ENCODE results near the gene DNAH7.

Gene DNAH7

DNA sequence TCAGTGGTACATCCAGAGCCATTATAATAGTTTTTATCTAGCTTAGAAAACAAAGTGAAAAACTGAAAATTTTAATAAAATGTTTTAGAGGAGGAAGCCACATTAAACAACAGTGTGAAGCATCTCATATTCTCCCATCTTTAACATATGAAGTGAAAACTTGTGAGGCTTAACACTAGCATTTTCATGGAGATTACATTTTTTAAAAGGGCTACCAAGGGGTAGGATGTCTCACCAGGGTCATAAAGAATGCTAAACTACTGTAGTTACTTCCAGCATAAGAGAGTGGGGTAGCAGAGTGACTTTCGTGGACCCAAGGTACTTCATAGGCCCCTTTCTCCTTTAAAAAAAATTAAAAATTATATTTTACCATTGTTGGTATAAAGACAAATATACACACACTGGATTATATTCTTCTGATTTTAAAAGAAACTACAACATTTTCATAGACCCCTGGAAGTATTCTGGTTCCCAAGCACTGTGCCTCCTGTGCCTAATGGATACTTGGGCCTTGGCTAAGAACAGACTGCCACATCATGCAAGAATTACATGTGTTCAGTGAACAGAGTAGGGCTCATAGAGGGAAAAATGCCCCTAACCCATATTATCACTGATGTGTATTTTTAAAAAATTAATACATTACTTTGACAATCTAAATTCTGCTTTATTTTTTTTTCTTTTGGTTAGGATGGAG, 263.2 kb downstream of the DNAH7 start:
- H3K4me3 ChIP-seq (ENCODE audit: low read depth, low read length) = no peak overlapping the region
- TF ChIP-seq, protein P1, sequence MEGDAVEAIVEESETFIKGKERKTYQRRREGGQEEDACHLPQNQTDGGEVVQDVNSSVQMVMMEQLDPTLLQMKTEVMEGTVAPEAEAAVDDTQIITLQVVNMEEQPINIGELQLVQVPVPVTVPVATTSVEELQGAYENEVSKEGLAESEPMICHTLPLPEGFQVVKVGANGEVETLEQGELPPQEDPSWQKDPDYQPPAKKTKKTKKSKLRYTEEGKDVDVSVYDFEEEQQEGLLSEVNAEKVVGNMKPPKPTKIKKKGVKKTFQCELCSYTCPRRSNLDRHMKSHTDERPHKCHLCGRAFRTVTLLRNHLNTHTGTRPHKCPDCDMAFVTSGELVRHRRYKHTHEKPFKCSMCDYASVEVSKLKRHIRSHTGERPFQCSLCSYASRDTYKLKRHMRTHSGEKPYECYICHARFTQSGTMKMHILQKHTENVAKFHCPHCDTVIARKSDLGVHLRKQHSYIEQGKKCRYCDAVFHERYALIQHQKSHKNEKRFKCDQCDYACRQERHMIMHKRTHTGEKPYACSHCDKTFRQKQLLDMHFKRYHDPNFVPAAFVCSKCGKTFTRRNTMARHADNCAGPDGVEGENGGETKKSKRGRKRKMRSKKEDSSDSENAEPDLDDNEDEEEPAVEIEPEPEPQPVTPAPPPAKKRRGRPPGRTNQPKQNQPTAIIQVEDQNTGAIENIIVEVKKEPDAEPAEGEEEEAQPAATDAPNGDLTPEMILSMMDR (IDR thresholded peaks at IDR 0.05; ENCODE audit: low read depth, low read length, missing control alignments) = no peak
- in situ Hi-C loops (cut with HindIII; ENCODE audit: low sequenced_read_pairs) = no loop called here
- no peak for DNase-seq (ENCODE audit: low read depth)

DNA sequence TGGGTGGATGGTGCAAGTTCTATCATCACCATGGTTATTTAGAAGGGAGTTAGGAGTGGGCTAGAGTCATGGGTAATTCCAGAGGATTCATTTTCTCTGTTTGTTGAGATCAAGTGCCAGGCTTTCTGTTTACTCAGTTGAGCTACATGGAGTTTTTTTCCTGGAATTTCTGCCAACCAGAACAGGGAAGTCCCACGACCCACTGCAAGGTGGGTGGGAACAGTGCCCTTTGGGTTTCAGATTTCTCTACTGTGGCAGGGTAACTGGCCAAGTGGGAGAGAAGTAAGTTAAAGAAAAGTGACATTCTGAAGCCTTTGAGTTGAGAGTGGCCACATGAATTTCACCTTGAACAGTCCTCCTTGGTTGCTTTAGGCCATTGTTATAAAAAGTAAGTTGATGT, 272.8 kb downstream of the DNAH7 start:
- H3K4me3 ChIP-seq (ENCODE audit: low read depth, low read length) = no peak overlapping the region
- in situ Hi-C loops (cut with HindIII; ENCODE audit: low sequenced_read_pairs) = no loop called here
- TF ChIP-seq, protein P1 (IDR thresholded peaks at IDR 0.05; ENCODE audit: low read depth, low read length, missing control alignments) = no peak
- no peak for DNase-seq (ENCODE audit: low read depth)

DNA sequence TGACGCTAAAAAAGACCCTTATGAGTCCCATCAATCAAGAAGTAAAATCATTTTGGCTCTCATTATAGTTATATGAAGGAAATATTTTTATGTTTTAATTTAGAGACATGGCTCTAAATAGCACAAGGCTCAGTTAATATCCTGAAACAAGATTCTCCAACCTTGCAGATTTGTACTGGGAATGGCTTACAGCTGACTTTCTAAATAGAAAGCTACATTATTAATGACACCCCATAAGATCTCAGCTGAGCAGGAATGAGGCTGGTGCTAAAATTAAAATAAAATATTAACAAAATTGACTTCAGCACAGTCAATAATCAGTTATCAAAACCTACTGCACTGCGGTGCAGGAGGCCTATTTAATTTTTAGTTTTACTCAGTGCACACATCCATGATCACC, 274.8 kb downstream of the DNAH7 start:
- in situ Hi-C loops (cut with HindIII; ENCODE audit: low sequenced_read_pairs) = no loop called here
- DNase-seq (ENCODE audit: low read depth) = no peak
- TF ChIP-seq, protein P1 (IDR thresholded peaks at IDR 0.05; ENCODE audit: low read depth, low read length, missing control alignments) = no peak

DNA sequence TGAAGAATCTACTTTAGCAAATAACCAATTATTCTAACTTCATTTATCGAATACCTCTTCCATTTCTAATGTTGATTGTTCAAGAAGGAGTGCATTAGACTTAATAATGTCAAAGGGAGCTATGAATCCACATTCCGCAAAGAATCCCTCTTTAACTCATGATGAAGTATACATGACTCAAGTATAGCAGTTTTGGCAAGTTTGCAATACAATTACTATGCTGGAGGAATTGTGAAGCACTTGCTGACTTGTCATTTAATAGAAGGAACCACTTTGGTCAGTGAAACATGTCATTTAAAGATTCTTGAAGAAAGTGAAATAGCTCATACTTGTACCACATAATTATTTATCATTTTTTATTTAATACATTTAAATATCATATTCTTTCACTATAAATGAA, 286.5 kb downstream of the DNAH7 start:
- in situ Hi-C loops (cut with HindIII; ENCODE audit: low sequenced_read_pairs) = no loop called here
- DNase-seq (ENCODE audit: low read depth) = no peak
- H3K4me3 ChIP-seq (ENCODE audit: low read depth, low read length) = no peak overlapping the region
- TF ChIP-seq, protein P1 (IDR thresholded peaks at IDR 0.05; ENCODE audit: low read depth, low read length, missing control alignments) = no peak

More for the DNA sequence above, 274.8 kb downstream of the DNAH7 start:
- no peak overlapping the region for H3K4me3 ChIP-seq (ENCODE audit: low read depth, low read length)

DNA sequence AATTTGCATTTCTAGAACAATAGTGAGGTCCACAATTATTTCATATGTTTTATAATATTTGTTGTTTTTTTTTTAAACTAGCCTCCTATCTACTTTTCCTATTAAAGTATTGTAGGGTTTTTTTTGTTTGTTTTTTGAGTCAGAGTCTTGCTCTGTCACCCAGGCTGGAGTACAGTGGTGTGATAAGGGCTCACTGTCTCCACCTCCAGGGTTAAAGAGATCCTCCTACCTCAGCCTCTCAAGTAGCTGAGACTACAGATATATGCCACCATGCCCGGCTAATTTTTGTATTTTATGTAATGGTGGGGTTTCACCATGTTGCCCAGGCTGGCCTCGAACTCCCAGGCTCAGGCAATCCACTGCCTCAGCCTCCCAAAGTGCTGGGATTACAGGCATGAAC, 289.1 kb downstream of the DNAH7 start:
- in situ Hi-C loops (cut with HindIII; ENCODE audit: low sequenced_read_pairs) = no loop called here
- H3K4me3 ChIP-seq (ENCODE audit: low read depth, low read length) = no peak overlapping the region
- no peak for DNase-seq (ENCODE audit: low read depth)
- TF ChIP-seq, protein P1 (IDR thresholded peaks at IDR 0.05; ENCODE audit: low read depth, low read length, missing control alignments) = no peak

DNA sequence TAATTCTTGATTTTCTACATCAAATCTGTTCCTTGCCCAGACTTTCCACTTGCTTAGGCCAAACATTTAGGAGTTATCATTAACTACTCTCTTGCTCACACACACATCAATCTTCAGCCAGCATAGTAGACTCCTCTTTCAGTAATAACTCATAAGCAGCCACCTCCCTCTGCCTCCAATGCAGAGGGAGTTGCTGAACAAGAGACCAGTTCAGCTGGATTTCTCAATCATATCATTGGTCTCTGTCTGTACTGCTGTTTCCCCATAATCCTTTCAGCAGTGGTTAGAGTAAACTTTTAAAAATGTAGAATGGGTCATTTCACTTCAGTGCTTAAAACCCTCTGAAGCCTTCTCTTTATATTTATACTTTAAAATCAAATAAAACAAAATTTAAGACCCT, 298.7 kb downstream of the DNAH7 start:
- TF ChIP-seq, protein P1 (IDR thresholded peaks at IDR 0.05; ENCODE audit: low read depth, low read length, missing control alignments) = no peak
- no peak for DNase-seq (ENCODE audit: low read depth)
- in situ Hi-C loops (cut with HindIII; ENCODE audit: low sequenced_read_pairs) = no loop called here

More for the DNA sequence above, 298.7 kb downstream of the DNAH7 start:
- no peak overlapping the region for H3K4me3 ChIP-seq (ENCODE audit: low read depth, low read length)

All from astrocyte of the cerebellum (primary cell).